OCI-LY7 (cell line): ENCODE data around the gene HTR1B. TPM values are rescaled to one million over a fixed set of nuclear protein-coding genes. Genes with fewer than 3 reads are reported as not detected.

Experiments used
- BruUV-seq: library from RNA; stranded (reverse); fragments of 400-500 nt; replicated peaks from 2 replicates; lab custom pipeline; 2021; lab: Mats Ljungman, UMichigan
- CTCF ChIA-PET: fragments of 300-600 bp; sonication (Branson Sonifier 250); formaldehyde crosslinking; loops from one replicate; lab custom pipeline; 2022; ENCODE audit warnings: antibody characterized with exemption; ENCODE audit not compliant: unreplicated experiment; lab: Charles Lee
- POLR2A ChIA-PET: fragments of 300-600 bp; sonication (Branson Sonifier 250); formaldehyde crosslinking; loops from one replicate; lab custom pipeline; 2022; ENCODE audit warnings: antibody characterized with exemption; lab: Charles Lee
- DNase-seq: peaks from one replicate; pipeline ENCODE4 v3.0.0-alpha.2; 2015; ENCODE audit warnings: low spot score
- H2AFZ ChIP-seq: fragments of 200-600 bp; sonication (generic), shearing (Covaris generic); 2 replicates; pipeline ENCODE4 v1.6.1; 2014; ENCODE audit warnings: mild to moderate bottlenecking, antibody characterized with exemption, low read length, moderate library complexity
- H3K27ac ChIP-seq: fragments of 200-600 bp; sonication (generic); 2 replicates; pipeline ENCODE4 v1.5.1; 2014; ENCODE audit warnings: mixed run types, low read depth, mild to moderate bottlenecking, moderate library complexity, low read length, inconsistent platforms; ENCODE audit not compliant: poor library complexity, severe bottlenecking
- H3K36me3 ChIP-seq: fragments of 200-600 bp; sonication (generic); 2 replicates; pipeline ENCODE4 v1.6.1; 2014; ENCODE audit warnings: mild to moderate bottlenecking, antibody characterized with exemption, low read length, moderate library complexity, mixed read lengths; ENCODE audit not compliant: insufficient read depth
- H3K4me1 ChIP-seq: fragments of 200-600 bp; sonication (generic); 2 replicates; pipeline ENCODE4 v1.5.1; 2014; ENCODE audit warnings: mild to moderate bottlenecking, low read length; ENCODE audit not compliant: insufficient read depth, poor library complexity, severe bottlenecking
- H3K4me2 ChIP-seq: fragments of 200-600 bp; sonication (generic); 2 replicates; pipeline ENCODE4 v1.6.1; 2014; ENCODE audit warnings: mild to moderate bottlenecking, low read length
- H3K4me3 ChIP-seq: fragments of 200-600 bp; sonication (generic); 2 replicates; pipeline ENCODE4 v1.5.1; 2014; ENCODE audit warnings: mild to moderate bottlenecking, low read depth, low read length; ENCODE audit not compliant: poor library complexity, severe bottlenecking
- H3K79me2 ChIP-seq: fragments of 200-600 bp; sonication (generic); 2 replicates; pipeline ENCODE4 v1.6.1; 2016; ENCODE audit warnings: low read depth, mild to moderate bottlenecking, low read length, moderate library complexity, mixed read lengths; ENCODE audit not compliant: insufficient read depth
- H3K9me2 ChIP-seq: fragments of 200-600 bp; sonication (generic); 2 replicates; pipeline ENCODE4 v1.6.1; 2016; ENCODE audit warnings: mild to moderate bottlenecking, low read length, mixed read lengths; ENCODE audit not compliant: insufficient read depth
- H3K9me3 ChIP-seq: fragments of 200-600 bp; sonication (generic); 2 replicates; pipeline ENCODE4 v1.6.1; 2014; ENCODE audit warnings: mild to moderate bottlenecking, mixed run types, low read length, mixed read lengths
- H4K20me1 ChIP-seq: fragments of 200-600 bp; sonication (generic); 2 replicates; pipeline ENCODE4 v1.6.1; 2014; ENCODE audit warnings: mild to moderate bottlenecking, antibody characterized with exemption, low read length, moderate library complexity, mixed read lengths; ENCODE audit not compliant: insufficient read depth
- CTCF ChIP-seq: fragments of 200-600 bp; sonication (generic); conservative IDR thresholded peaks from 2 replicates; pipeline ENCODE4 v1.5.1; 2014; ENCODE audit warnings: mild to moderate bottlenecking, antibody characterized with exemption, low read length, moderate library complexity, mixed read lengths
- EZH2phosphoT487 ChIP-seq: fragments of 200-600 bp; sonication (generic); IDR thresholded peaks from 2 replicates; pipeline ENCODE4 v1.6.1; 2018; ENCODE audit warnings: low read depth, borderline replicate concordance, mild to moderate bottlenecking, mixed run types, antibody characterized with exemption, low read length, moderate library complexity, mixed read lengths
- intact Hi-C: fragments of 100-400 bp; cut with micrococcal nuclease; formaldehyde crosslinking; loops from one replicate; pipeline ENCODE4 v1.10.0; 2022; ENCODE audit not compliant: unreplicated experiment
- total RNA-seq, 2 experiments: library from RNA; depleted of rRNA in 1 of 2; stranded (reverse); fragments of >200 nt in 1 of 2; shearing (Covaris generic) in 1 of 2; gene quantifications; 2 replicates each; pipeline ENCODE4 v1.2.3, GENCODE V29; 2014 to 2022

The HTR1B gene
- total RNA-seq, 2 experiments from 2014 or later = not detected

DNA sequence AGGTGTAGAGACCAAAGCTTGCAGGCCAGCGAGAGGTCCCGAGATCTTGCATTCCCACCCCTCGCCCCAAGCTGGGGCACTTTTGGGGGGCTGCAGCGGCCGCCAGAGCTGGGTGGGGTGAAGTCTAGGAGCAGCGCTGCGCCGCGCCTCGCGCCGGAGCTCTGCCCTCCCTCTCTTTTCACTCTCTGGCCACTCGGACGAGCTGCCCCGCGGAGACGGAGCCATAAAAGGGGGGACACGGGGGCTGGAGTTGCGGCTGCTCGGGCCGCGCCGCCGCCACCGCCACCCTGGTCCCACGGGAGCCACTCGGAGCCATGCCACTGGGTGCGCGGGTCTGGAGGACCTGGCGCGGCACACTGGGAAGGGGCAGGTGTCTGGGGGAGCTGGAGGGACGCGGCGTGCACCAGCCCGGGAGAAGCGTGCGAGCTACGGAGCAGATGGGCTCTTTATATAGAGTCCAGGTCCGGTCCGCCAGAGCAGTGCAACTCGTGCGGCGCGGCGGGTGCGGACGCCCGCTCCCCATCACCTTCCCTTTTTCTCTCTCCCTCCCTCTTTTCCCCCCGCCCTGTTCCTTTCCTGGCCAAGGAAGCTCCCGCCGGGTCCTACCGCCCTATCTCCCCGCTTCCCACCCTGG lies 687 bp upstream of the HTR1B start:
- intact Hi-C loops = no loop called here
- Histone ChIP-seq H4K20me1 (no peaks in the 10 kb centered on the region), H3K4me3 (no peak overlapping the region), H3K9me3 (no peaks in the 10 kb centered on the region), H3K9me2 (no peaks in the 10 kb centered on the region), H3K4me1 (no peaks in the 10 kb centered on the region), H3K36me3 (no peaks in the 10 kb centered on the region), H3K79me2 (no peaks in the 10 kb centered on the region), H3K27ac (no peak overlapping the region), H3K4me2 (no peak overlapping the region), H2AFZ (no peak overlapping the region)
- TF ChIP-seq CTCF = no peak
- no peak for TF ChIP-seq EZH2phosphoT487
- DNase-seq = no peak
- POLR2A ChIA-PET = no interaction called here
- BruUV-seq = no TSS peak
- CTCF ChIA-PET = no interaction called here

- no TSS peak for BruUV-seq
- no peak for DNase-seq
- no peaks in the 10 kb centered on the region for H4K20me1 ChIP-seq
- intact Hi-C loops = no loop called here
- ChIA-PET CTCF (no interaction called here), POLR2A (no interaction called here)
- no peaks in the 10 kb centered on the region for H3K9me2 ChIP-seq
- H3K79me2 ChIP-seq = no peaks in the 10 kb centered on the region
- H3K4me3 ChIP-seq = no peak overlapping the region
- no peaks in the 10 kb centered on the region for H3K36me3 ChIP-seq
- H3K4me2 ChIP-seq = no peak overlapping the region
- TF ChIP-seq CTCF (no peak), EZH2phosphoT487 (no peak)
- H3K27ac ChIP-seq = no peak overlapping the region
- H3K9me3 ChIP-seq = no peaks in the 10 kb centered on the region
- no peaks in the 10 kb centered on the region for H3K4me1 ChIP-seq
- no peak overlapping the region for H2AFZ ChIP-seq
These were observed 658 bp downstream of the HTR1B start for GRCh38 chr6:77462359-77463307.
